Osteoblast (primary cell): Measurements from ENCODE around the gene TTC28. TPM values are rescaled to one million over a fixed set of nuclear protein-coding genes. Genes with fewer than 3 reads are reported as not detected.

ENCODE experiments used
- DNase-seq: peaks from one replicate; pipeline ENCODE4 v3.0.0; 2011; ENCODE audit warnings: low spot score, mixed read lengths; ENCODE audit not compliant: insufficient read length; ENCODE audit errors: missing footprints
- H2AFZ ChIP-seq: 2 replicates; pipeline ENCODE4 v1.6.0; 2011; ENCODE audit warnings: mild to moderate bottlenecking, low read length
- H3K27ac ChIP-seq: 2 replicates; pipeline ENCODE4 v1.5.1; 2011; ENCODE audit warnings: mild to moderate bottlenecking, low read depth, low read length, moderate library complexity
- H3K27me3 ChIP-seq: 2 replicates; pipeline ENCODE4 v1.6.0; 2012; ENCODE audit warnings: mild to moderate bottlenecking, control low read depth, inconsistent platforms, low read length, moderate library complexity; ENCODE audit not compliant: insufficient read depth
- H3K36me3 ChIP-seq: 2 replicates; pipeline ENCODE4 v1.5.1; 2011; ENCODE audit warnings: mild to moderate bottlenecking, low read length, control low read depth, moderate library complexity; ENCODE audit not compliant: insufficient read depth
- H3K4me1 ChIP-seq: 2 replicates; pipeline ENCODE4 v1.5.1; 2011; ENCODE audit warnings: mild to moderate bottlenecking, low read length, control low read depth, moderate library complexity; ENCODE audit not compliant: insufficient read depth
- H3K4me2 ChIP-seq: 2 replicates; pipeline ENCODE4 v1.6.0; 2011; ENCODE audit warnings: mild to moderate bottlenecking, low read length; ENCODE audit not compliant: insufficient read depth
- H3K4me3 ChIP-seq: fragments of 200-600 bp; sonication (generic); 3 replicates; pipeline ENCODE4 v1.5.1; 2012; ENCODE audit warnings: mild to moderate bottlenecking, low read length, inconsistent platforms; ENCODE audit not compliant: insufficient read depth
- H3K79me2 ChIP-seq: 2 replicates; pipeline ENCODE4 v1.6.0; 2012; ENCODE audit warnings: mild to moderate bottlenecking, low read length, control low read depth, inconsistent platforms; ENCODE audit not compliant: insufficient read depth
- H3K9me3 ChIP-seq: 2 replicates; pipeline ENCODE4 v1.5.1; 2011; ENCODE audit warnings: low read depth, low read length, control low read depth
- H4K20me1 ChIP-seq: 2 replicates; pipeline ENCODE4 v1.6.0; 2012; ENCODE audit warnings: mild to moderate bottlenecking, low read length, control low read depth; ENCODE audit not compliant: insufficient read depth
- total RNA-seq: library from RNA; depleted of rRNA; stranded (reverse); fragments of >200 nt; gene quantifications from 2 replicates; pipeline ENCODE4 v1.2.3, GENCODE V29; 2012
- TF ChIP-seq, protein P1 (sequence below): IDR thresholded peaks from 2 replicates; pipeline ENCODE4 v1.5.1; 2011; ENCODE audit warnings: mild to moderate bottlenecking, low read depth, low read length, moderate library complexity; ENCODE audit errors: extremely low read depth

Gene TTC28
- total RNA-seq, 1 donor, result 48.1 TPM

DNA sequence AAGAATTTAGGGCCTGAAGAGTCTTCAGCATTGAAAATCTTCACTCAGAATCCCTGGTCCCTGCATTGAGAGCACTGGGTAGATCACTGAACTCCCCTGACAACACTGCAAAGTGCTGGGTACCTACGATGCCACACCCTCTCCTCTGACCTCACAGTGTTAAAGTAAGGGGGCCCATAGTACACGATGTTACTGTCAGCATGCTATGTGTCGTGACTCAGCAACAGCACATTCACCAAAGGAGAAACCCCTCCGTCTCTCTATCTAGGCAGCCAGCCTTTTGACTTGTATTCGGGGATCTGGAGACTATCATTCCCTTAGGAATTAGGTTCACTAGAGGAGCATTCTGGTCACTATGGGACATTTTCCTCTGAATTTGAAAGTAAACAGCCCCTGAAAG lies 693.2 kb downstream of the TTC28 start:
- no peak for DNase-seq
- Histone ChIP-seq H3K79me2 (no peaks in the 10 kb centered on the region), H3K27ac (no peak overlapping the region), H3K36me3 (peaks cover 9% of the 10 kb centered on the region), H3K4me3 (no peak overlapping the region), H2AFZ (no peak overlapping the region), H3K27me3 (no peaks in the 10 kb centered on the region), H3K4me2 (no peak overlapping the region), H3K9me3 (no peaks in the 10 kb centered on the region), H4K20me1 (no peaks in the 10 kb centered on the region), H3K4me1 (peaks cover 22% of the 10 kb centered on the region)
- TF ChIP-seq, protein P1, sequence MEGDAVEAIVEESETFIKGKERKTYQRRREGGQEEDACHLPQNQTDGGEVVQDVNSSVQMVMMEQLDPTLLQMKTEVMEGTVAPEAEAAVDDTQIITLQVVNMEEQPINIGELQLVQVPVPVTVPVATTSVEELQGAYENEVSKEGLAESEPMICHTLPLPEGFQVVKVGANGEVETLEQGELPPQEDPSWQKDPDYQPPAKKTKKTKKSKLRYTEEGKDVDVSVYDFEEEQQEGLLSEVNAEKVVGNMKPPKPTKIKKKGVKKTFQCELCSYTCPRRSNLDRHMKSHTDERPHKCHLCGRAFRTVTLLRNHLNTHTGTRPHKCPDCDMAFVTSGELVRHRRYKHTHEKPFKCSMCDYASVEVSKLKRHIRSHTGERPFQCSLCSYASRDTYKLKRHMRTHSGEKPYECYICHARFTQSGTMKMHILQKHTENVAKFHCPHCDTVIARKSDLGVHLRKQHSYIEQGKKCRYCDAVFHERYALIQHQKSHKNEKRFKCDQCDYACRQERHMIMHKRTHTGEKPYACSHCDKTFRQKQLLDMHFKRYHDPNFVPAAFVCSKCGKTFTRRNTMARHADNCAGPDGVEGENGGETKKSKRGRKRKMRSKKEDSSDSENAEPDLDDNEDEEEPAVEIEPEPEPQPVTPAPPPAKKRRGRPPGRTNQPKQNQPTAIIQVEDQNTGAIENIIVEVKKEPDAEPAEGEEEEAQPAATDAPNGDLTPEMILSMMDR, result no peak

DNA sequence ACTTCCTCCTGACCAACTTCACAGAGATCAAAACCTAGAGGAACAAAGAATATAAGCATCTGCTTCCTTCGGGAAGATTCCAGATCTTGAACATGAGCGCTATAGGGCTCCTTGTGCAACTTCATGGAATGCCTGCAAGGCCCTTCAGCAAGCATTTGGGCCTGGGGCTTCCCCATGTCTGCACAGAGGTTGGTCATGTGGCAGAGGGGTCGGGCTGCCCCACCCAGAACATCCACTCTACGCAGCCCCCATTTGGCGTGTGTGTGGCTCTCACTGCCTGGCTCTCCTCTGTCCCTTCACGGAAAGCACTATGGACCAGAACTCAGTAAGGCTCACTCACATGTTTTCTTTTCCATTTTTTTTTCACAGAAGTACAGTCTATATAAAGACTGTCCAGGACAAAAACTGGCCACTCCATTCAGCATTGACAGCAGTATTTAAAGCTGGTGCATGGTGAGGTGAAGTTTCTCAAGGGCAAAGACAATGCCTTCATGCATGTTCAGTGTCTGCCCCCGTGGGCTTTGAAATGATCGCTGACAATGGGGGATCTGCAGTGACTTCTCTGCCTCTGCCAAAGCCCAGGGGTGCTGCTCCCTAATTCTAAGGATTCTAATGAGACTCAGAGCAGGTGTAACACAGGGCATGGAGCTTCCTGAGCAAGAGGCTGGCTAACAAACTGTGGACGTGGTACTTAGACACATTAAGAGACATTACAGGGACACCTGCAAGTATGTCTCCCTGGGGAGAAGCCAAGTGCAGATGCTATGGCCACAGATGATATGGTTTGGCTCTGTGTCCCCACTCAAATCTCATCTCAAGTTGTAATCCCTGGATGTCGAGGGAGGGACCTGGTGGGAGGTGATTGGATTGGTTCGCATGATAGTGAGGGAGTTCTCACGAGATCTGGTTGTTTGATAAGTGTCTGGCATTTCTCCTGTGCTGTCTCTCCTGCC lies 694.0 kb downstream of the TTC28 start:
- peaks cover 9% of the 10 kb centered on the region for H3K36me3 ChIP-seq

DNA sequence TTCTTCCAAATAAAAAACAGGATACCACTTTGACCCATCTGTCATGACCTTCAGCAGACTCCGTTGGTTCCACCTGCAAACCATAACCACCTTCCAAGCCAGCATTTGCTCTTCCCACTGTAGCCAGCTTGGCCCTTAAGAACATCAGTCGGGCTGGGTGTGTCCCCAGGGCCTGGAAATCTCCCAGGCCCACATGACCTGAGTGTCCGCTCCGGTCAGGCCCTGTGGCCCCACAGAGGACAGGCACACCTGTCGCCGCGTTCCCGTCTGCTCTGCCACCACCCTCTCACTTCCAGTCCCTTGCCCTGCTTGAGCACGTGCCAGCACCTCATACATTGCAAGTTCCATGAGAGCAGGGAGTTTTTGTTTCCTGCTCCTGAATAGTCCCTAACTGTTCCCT lies 694.9 kb downstream of the TTC28 start:
- H3K4me3 ChIP-seq, result no peak overlapping the region
- DNase-seq, result peak; percentile 53
- H3K4me2 ChIP-seq, result no peak overlapping the region
- no peak overlapping the region for H2AFZ ChIP-seq
- no peaks in the 10 kb centered on the region for H4K20me1 ChIP-seq
- no peaks in the 10 kb centered on the region for H3K9me3 ChIP-seq
- no peaks in the 10 kb centered on the region for H3K79me2 ChIP-seq
- H3K4me1 ChIP-seq, result peaks cover 14% of the 10 kb centered on the region
- no peak overlapping the region for H3K27ac ChIP-seq
- no peaks in the 10 kb centered on the region for H3K27me3 ChIP-seq
- H3K36me3 ChIP-seq, result peaks cover 9% of the 10 kb centered on the region
- TF ChIP-seq, protein P1, result no peak

More for the DNA sequence above, 694.0 kb downstream of the TTC28 start:
- Histone ChIP-seq H3K4me2 (no peak overlapping the region), H3K27ac (no peak overlapping the region), H4K20me1 (no peaks in the 10 kb centered on the region), H3K27me3 (no peaks in the 10 kb centered on the region), H3K9me3 (no peaks in the 10 kb centered on the region), H3K4me3 (no peak overlapping the region), H3K79me2 (no peaks in the 10 kb centered on the region), H3K4me1 (peaks cover 15% of the 10 kb centered on the region), H2AFZ (no peak overlapping the region)
- TF ChIP-seq, protein P1, result no peak
- DNase-seq, result no peak

DNA sequence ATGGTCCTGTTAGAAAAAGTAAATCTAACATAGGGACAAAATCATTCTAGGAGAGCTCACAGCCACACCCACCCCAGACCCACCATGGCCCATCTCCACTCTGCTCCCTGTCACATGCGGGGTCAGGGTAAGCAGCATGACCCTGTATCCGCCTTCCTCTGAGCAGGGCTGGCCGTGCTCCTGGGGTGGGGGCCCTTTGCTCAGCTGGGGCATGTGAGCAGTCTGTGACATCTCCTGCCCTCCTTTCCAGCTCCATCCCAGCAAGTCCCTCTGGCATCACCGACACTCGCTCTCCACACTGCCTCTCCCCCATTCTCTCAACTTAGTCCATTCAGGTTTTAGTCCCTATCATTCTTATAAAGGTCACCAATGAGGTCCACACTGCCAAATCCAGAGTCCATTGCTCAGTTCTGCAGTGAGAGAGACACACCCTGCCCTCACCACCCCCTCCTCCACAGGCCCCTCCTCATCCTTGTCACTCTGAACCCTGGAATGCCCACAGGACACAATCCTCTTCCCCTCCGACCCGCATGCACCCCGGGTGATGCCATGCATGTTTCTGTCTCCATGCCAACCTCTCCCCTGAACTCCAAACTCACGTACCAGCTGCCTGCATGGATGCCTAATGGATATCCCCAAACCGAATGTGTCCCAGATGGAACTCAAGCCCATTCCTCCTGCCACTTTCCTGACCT lies 695.5 kb downstream of the TTC28 start:
- Histone ChIP-seq H3K4me3 (no peak overlapping the region), H3K36me3 (peaks cover 9% of the 10 kb centered on the region), H3K27ac (no peak overlapping the region), H3K4me2 (no peak overlapping the region), H4K20me1 (no peaks in the 10 kb centered on the region), H3K9me3 (no peaks in the 10 kb centered on the region), H2AFZ (no peak overlapping the region), H3K79me2 (no peaks in the 10 kb centered on the region), H3K4me1 (peaks cover 14% of the 10 kb centered on the region), H3K27me3 (no peaks in the 10 kb centered on the region)
- DNase-seq, result no peak
- TF ChIP-seq, protein P1, result no peak
